SK-N-DZ (cell line): ENCODE data around the gene PTPRU.

Experiments
- DNase-seq: peaks from one replicate; pipeline ENCODE4 v3.0.0-alpha.2; 2015; ENCODE audit warnings: low spot score

PTPRU gene

GRCh38 chr1:29315876-29316275 is 79.6 kb downstream of the PTPRU start:
- no peak for DNase-seq

GRCh38 chr1:29317063-29317915 is 81.0 kb downstream of the PTPRU start:
- DNase-seq: no peak

- no peak for DNase-seq
Measured at GRCh38 chr1:29317916-29318530, 81.7 kb downstream of the PTPRU start.

GRCh38 chr1:29318724-29319123 is 82.4 kb downstream of the PTPRU start:
- DNase-seq: no peak

- DNase-seq: no peak
Measured at GRCh38 chr1:29319300-29320110, 83.2 kb downstream of the PTPRU start.

- DNase-seq: no peak
Measured at GRCh38 chr1:29320156-29320940, 84.0 kb downstream of the PTPRU start.

GRCh38 chr1:29321176-29321575 is 84.9 kb downstream of the PTPRU start:
- DNase-seq: no peak

GRCh38 chr1:29322147-29322694 is 85.9 kb downstream of the PTPRU start:
- DNase-seq: no peak

- DNase-seq: no peak
Measured at GRCh38 chr1:29322861-29323585, 86.7 kb downstream of the PTPRU start.

GRCh38 chr1:29323636-29324035 is 87.3 kb downstream of the PTPRU start:
- no peak for DNase-seq

- no peak for DNase-seq
Measured at GRCh38 chr1:29324202-29324601, 87.9 kb downstream of the PTPRU start.

GRCh38 chr1:29324771-29325351 is 88.5 kb downstream of the PTPRU start:
- DNase-seq: peak; percentile 14

GRCh38 chr1:29325675-29326074 is 89.4 kb downstream of the PTPRU start:
- no peak for DNase-seq

- no peak for DNase-seq
Measured at GRCh38 chr1:29326123-29326522, 89.8 kb downstream of the PTPRU start.

GRCh38 chr1:29327223-29327935 is 91.1 kb downstream of the PTPRU start:
- no peak for DNase-seq

GRCh38 chr1:29329022-29329775 is 92.9 kb downstream of the PTPRU start:
- DNase-seq: no peak

- no peak for DNase-seq
Measured at GRCh38 chr1:29330089-29330488, 93.8 kb downstream of the PTPRU start.

- no peak for DNase-seq
Measured at GRCh38 chr1:29330856-29331255, 94.5 kb downstream of the PTPRU start.

- DNase-seq: no peak
Measured at GRCh38 chr1:29331309-29331708, 95.0 kb downstream of the PTPRU start.
